ENCODE measurements around the gene ZNF100.

ZNF100 gene

DNA sequence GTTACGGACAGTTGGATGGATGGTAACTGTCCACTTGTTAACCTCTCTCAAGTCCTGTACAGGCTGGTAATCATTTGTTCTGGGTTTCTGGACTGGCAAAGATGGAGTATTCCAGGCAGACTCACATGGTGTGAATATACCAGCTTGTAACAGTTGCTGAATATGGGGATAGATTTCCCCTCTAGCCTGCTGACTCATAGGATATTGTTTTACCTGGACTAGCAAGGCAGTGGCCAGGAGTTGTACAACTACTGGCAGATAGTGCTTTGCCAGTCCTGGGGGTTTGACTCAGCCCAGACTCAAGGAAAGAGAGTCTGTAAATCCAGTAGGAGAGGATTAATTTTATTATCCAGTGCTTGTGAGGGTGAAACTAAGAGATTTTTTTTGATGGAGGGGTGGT lies 74.0 kb downstream of the ZNF100 start:
- H3K4me3 ChIP-seq (ENCODE audit: low read depth, low read length): no peak overlapping the region
- no peak for DNase-seq (ENCODE audit: low read depth)
- no peak for TF ChIP-seq MAX (IDR thresholded peaks at IDR 0.05; ENCODE audit: low read depth, low read length)
- TF ChIP-seq POLR2A (IDR thresholded peaks at IDR 0.05; ENCODE audit: extremely low read depth, insufficient read length): no peak
- TF ChIP-seq MYC (IDR thresholded peaks at IDR 0.05; ENCODE audit: low read depth, low read length): no peak
- no peak for TF ChIP-seq CTCF (IDR thresholded peaks at IDR 0.05; ENCODE audit: low read depth, low read length)

- H3K4me3 ChIP-seq (ENCODE audit: low read depth, low read length): no peak overlapping the region
- DNase-seq (ENCODE audit: low read depth): no peak
- no peak for TF ChIP-seq MAX (IDR thresholded peaks at IDR 0.05; ENCODE audit: low read depth, low read length)
- no peak for TF ChIP-seq MYC (IDR thresholded peaks at IDR 0.05; ENCODE audit: low read depth, low read length)
- no peak for TF ChIP-seq CTCF (IDR thresholded peaks at IDR 0.05; ENCODE audit: low read depth, low read length)
- TF ChIP-seq POLR2A (IDR thresholded peaks at IDR 0.05; ENCODE audit: extremely low read depth, insufficient read length): no peak
These were observed 75.7 kb downstream of the ZNF100 start for GRCh38 chr19:21691661-21692060.

DNA sequence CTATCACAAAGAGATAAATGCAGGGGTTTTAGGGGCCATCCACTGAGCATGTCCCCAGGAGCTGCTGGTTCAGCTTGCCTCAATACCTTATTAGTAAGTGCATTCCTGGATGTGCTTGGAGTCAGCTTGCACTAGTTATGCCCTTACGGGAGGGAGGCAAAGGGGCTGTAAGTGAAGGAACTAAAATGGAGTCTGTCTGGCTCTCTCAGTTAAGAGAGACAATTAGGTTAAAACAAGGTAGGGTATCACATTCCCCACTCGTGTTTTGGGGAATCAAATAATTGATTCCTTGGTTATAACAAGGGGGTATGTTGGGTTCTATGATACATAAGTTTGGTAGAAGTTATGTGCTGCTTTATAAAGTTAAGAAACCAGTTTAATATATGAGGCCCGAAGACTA lies 78.9 kb downstream of the ZNF100 start:
- no peak overlapping the region for H3K4me3 ChIP-seq (ENCODE audit: low read depth, low read length)
- no peak for TF ChIP-seq MYC (IDR thresholded peaks at IDR 0.05; ENCODE audit: low read depth, low read length)
- TF ChIP-seq POLR2A (IDR thresholded peaks at IDR 0.05; ENCODE audit: extremely low read depth, insufficient read length): no peak
- TF ChIP-seq MAX (IDR thresholded peaks at IDR 0.05; ENCODE audit: low read depth, low read length): no peak
- TF ChIP-seq CTCF (IDR thresholded peaks at IDR 0.05; ENCODE audit: low read depth, low read length): no peak
- DNase-seq (ENCODE audit: low read depth): no peak

GRCh38 chr19:21680671-21681070 lies 86.7 kb downstream of the ZNF100 start:
- no peak overlapping the region for H3K4me3 ChIP-seq (ENCODE audit: low read depth, low read length)
- TF ChIP-seq MAX (IDR thresholded peaks at IDR 0.05; ENCODE audit: low read depth, low read length) (peak; percentile 75), CTCF (IDR thresholded peaks at IDR 0.05; ENCODE audit: low read depth, low read length) (no peak), MYC (IDR thresholded peaks at IDR 0.05; ENCODE audit: low read depth, low read length) (peak; percentile 36; the same call in 1 of the 2 replicates)
- no peak for DNase-seq (ENCODE audit: low read depth)

GRCh38 chr19:21680026-21680425 lies 87.4 kb downstream of the ZNF100 start:
- TF ChIP-seq CTCF (IDR thresholded peaks at IDR 0.05; ENCODE audit: low read depth, low read length) (no peak), POLR2A (IDR thresholded peaks at IDR 0.05; ENCODE audit: extremely low read depth, insufficient read length) (no peak), MAX (IDR thresholded peaks at IDR 0.05; ENCODE audit: low read depth, low read length) (no peak), MYC (IDR thresholded peaks at IDR 0.05; ENCODE audit: low read depth, low read length) (no peak)
- no peak overlapping the region for H3K4me3 ChIP-seq (ENCODE audit: low read depth, low read length)
- DNase-seq (ENCODE audit: low read depth): no peak
